Measurements from ENCODE around the gene CTNND2.

The CTNND2 gene

GRCh38 chr5:11590475-11590874, 313.8 kb downstream of the CTNND2 start:
- DNase-seq, result no peak

GRCh38 chr5:11588803-11589202, 315.4 kb downstream of the CTNND2 start:
- DNase-seq, result no peak

GRCh38 chr5:11584017-11584416, 320.2 kb downstream of the CTNND2 start:
- DNase-seq, result no peak

GRCh38 chr5:11579351-11579750, 324.9 kb downstream of the CTNND2 start:
- DNase-seq, result no peak

- DNase-seq, result no peak
Observed at GRCh38 chr5:11574787-11575186, 329.5 kb downstream of the CTNND2 start.

- no peak for DNase-seq
Observed at GRCh38 chr5:11573140-11573992, 330.9 kb downstream of the CTNND2 start.

- DNase-seq, result no peak
Observed at GRCh38 chr5:11564706-11565105, 339.5 kb downstream of the CTNND2 start.

GRCh38 chr5:11563822-11564221, 340.4 kb downstream of the CTNND2 start:
- no peak for DNase-seq

GRCh38 chr5:11560915-11561697, 343.1 kb downstream of the CTNND2 start:
- no peak for DNase-seq

- DNase-seq, result no peak
Observed at GRCh38 chr5:11557063-11557462, 347.2 kb downstream of the CTNND2 start.

- no peak for DNase-seq
Observed at GRCh38 chr5:11555171-11555570, 349.1 kb downstream of the CTNND2 start.

- no peak for DNase-seq
Observed at GRCh38 chr5:11547730-11548129, 356.5 kb downstream of the CTNND2 start.

GRCh38 chr5:11547140-11547539, 357.1 kb downstream of the CTNND2 start:
- no peak for DNase-seq

GRCh38 chr5:11540112-11540511, 364.1 kb downstream of the CTNND2 start:
- no peak for DNase-seq

GRCh38 chr5:11531811-11532555, 372.3 kb downstream of the CTNND2 start:
- no peak for DNase-seq

- DNase-seq, result no peak
Observed at GRCh38 chr5:11528720-11529119, 375.5 kb downstream of the CTNND2 start.

- no peak for DNase-seq
Observed at GRCh38 chr5:11527652-11528349, 376.4 kb downstream of the CTNND2 start.

- DNase-seq, result no peak
Observed at GRCh38 chr5:11525020-11525419, 379.2 kb downstream of the CTNND2 start.

GRCh38 chr5:11524188-11524587, 380.1 kb downstream of the CTNND2 start:
- no peak for DNase-seq

GRCh38 chr5:11522796-11523195, 381.4 kb downstream of the CTNND2 start:
- no peak for DNase-seq

- no peak for DNase-seq
Observed at GRCh38 chr5:11520241-11520930, 383.9 kb downstream of the CTNND2 start.

GRCh38 chr5:11519236-11519635, 385.0 kb downstream of the CTNND2 start:
- no peak for DNase-seq

Data from T-helper 2 cell (primary cell).